Gastrocnemius medialis (tissue), 4 donors: Measurements from ENCODE around the gene IFNL4. TPM values are rescaled to one million over a fixed set of nuclear protein-coding genes. Genes with fewer than 3 reads are reported as not detected.

Experiments used
- ATAC-seq, 2 donors: fragments of 150-250 bp; one replicate each; pipeline ENCODE4 v1.9.1; 2016
- DNase-seq, 2 donors: peaks; one replicate each; pipeline ENCODE4 v3.0.0-alpha.2; 2019
- H3K27ac ChIP-seq, 4 donors: fragments of 200-600 bp; sonication (generic); 1 replicate in 1 of 4; 2 replicates in 3 of 4; pipeline ENCODE4 v1.5.1; 2016 to 2018; ENCODE audit warnings: mild to moderate bottlenecking in 2 of 4, moderate library complexity in 1 of 4
- H3K27me3 ChIP-seq, 3 donors: fragments of 200-600 bp; sonication (generic) in 2 of 3; 1 replicate in 1 of 3; 2 replicates in 2 of 3; pipeline versions ENCODE4 v1.5.1 to v1.6.0; 2016 to 2019; ENCODE audit warnings: mild to moderate bottlenecking in 1 of 3, moderate library complexity in 1 of 3
- H3K36me3 ChIP-seq, 2 donors: fragments of 200-600 bp; sonication (generic) in 1 of 2; one replicate each; pipeline ENCODE4 v1.5.1; 2017 to 2018
- H3K4me1 ChIP-seq, 2 donors: fragments of 200-600 bp; sonication (generic) in 1 of 2; one replicate each; pipeline ENCODE4 v1.5.1; 2016 to 2017; ENCODE audit warnings: mild to moderate bottlenecking in 2 of 2
- H3K4me3 ChIP-seq, 4 donors: fragments of 200-600 bp; sonication (generic) in 3 of 4; 1 replicate in 1 of 4; 2 replicates in 3 of 4; pipeline ENCODE4 v1.5.1; 2016 to 2019; ENCODE audit warnings: mild to moderate bottlenecking in 2 of 4
- H3K9me3 ChIP-seq, 3 donors: fragments of 200-600 bp; sonication (generic) in 2 of 3; 1 replicate in 1 of 3; 2 replicates in 2 of 3; pipeline ENCODE4 v1.5.1; 2016 to 2019
- POLR2A ChIP-seq, 2 donors: fragments of 450-650 bp; IDR thresholded peaks; one replicate each; pipeline ENCODE4 v1.6.1; 2017; ENCODE audit warnings: antibody characterized with exemption in 2 of 2, mild to moderate bottlenecking in 2 of 2, moderate library complexity in 2 of 2
- in situ Hi-C, 4 donors: fragments of 200-750 bp; cut with MboI; loops; one replicate each; pipeline versions ENCODE4 v1.15.0 to v1.8.0; 2017; ENCODE audit warnings: low sequenced_read_pairs in 4 of 4
- intact Hi-C: fragments of 100-400 bp; cut with DNase I; formaldehyde crosslinking; loops from one replicate; pipeline ENCODE4 v1.15.1; 2023; ENCODE audit warnings: low total_unique reads
- total RNA-seq, 4 donors: library from RNA; depleted of rRNA; stranded (reverse); fragments of >200 nt; gene quantifications; one replicate each; pipeline versions ENCODE4 v1.1.0 to v1.2.3, GENCODE V29; 2016
- TF ChIP-seq, protein P1 (sequence below), 5 experiments: fragments of 450-650 bp in 3 of 5; fragments of 200-600 bp in 2 of 5; sonication (generic) in 2 of 5; IDR thresholded peaks in 4 of 5; conservative IDR thresholded peaks in 1 of 5; 1 replicate in 4 of 5; 2 replicates in 1 of 5; pipeline ENCODE4 v1.5.1; 2016 to 2019; ENCODE audit warnings: antibody characterized with exemption in 5 of 5, mild to moderate bottlenecking in 3 of 5, moderate library complexity in 3 of 5

The IFNL4 gene
- total RNA-seq, 4 donors from 2014 or later = not detected

DNA sequence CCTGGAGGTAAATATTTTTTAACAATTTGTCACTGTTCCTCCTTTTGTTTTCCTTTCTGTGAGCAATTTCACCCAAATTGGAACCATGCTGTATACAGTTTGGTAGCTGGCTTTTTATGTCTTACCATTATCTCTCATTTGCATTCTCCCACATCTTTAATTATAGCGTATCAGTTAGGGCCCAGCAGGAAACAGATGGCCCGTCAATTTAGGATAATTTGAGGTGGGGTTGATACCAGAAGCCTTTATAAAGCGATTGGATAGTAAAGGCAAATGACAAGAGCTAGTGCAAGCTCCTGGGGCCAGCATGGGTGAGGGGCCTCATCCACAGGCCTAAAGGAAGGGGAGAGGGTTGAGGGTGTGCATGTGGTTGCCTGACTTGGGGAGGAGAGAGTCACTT, 3.8 kb upstream of the IFNL4 start:
- TF ChIP-seq, protein P1, sequence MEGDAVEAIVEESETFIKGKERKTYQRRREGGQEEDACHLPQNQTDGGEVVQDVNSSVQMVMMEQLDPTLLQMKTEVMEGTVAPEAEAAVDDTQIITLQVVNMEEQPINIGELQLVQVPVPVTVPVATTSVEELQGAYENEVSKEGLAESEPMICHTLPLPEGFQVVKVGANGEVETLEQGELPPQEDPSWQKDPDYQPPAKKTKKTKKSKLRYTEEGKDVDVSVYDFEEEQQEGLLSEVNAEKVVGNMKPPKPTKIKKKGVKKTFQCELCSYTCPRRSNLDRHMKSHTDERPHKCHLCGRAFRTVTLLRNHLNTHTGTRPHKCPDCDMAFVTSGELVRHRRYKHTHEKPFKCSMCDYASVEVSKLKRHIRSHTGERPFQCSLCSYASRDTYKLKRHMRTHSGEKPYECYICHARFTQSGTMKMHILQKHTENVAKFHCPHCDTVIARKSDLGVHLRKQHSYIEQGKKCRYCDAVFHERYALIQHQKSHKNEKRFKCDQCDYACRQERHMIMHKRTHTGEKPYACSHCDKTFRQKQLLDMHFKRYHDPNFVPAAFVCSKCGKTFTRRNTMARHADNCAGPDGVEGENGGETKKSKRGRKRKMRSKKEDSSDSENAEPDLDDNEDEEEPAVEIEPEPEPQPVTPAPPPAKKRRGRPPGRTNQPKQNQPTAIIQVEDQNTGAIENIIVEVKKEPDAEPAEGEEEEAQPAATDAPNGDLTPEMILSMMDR (IDR thresholded peaks at IDR 0.05 in 4 of 5, conservative IDR thresholded peaks at IDR 0.05 in 1 of 5) = no peak
- no peak for TF ChIP-seq POLR2A (IDR thresholded peaks at IDR 0.05)
- intact Hi-C loops = no loop called here

DNA sequence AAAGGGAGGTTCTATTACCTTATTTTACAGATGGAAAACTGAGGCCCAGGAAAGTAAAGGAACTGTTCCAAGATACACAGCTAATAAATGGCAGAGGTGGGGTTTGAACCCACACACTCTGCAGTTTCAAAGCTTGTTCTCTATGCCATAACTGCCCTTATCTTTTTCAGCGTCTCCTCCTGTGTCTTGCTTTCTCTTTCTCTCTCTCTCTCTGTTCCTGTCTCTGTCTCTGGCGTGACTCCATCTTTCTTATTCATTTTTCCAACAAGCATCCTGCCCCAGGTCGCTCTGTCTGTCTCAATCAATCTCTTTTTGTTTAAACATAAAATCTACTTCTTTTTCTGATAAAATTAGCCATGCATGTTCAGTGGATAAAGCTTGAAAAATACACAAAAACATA, 3.2 kb upstream of the IFNL4 start:
- H3K36me3 ChIP-seq = no peaks in the 10 kb centered on the region
- intact Hi-C loops = no loop called here
- H3K4me3 ChIP-seq = no peak overlapping the region
- H3K27ac ChIP-seq = no peak overlapping the region
- no peaks in the 10 kb centered on the region for H3K9me3 ChIP-seq
- in situ Hi-C loops = no loop called here
- TF ChIP-seq, protein P1 (IDR thresholded peaks at IDR 0.05 in 4 of 5, conservative IDR thresholded peaks at IDR 0.05 in 1 of 5) = no peak
- TF ChIP-seq POLR2A (IDR thresholded peaks at IDR 0.05) = no peak
- H3K27me3 ChIP-seq = peaks cover 34 to 38% (median 34%) of the 10 kb centered on the region in 3 donors
- ATAC-seq (no peak), DNase-seq (no peak)
- no peaks in the 10 kb centered on the region for H3K4me1 ChIP-seq

More for the DNA sequence above, 3.8 kb upstream of the IFNL4 start:
- no peak for ATAC-seq
- Histone ChIP-seq H3K4me3 (no peak overlapping the region), H3K9me3 (no peaks in the 10 kb centered on the region), H3K27ac (no peak overlapping the region), H3K4me1 (no peaks in the 10 kb centered on the region), H3K27me3 (peaks cover 28 to 34% (median 32%) of the 10 kb centered on the region in 3 donors), H3K36me3 (no peaks in the 10 kb centered on the region)
- in situ Hi-C loops = no loop called here
- no peak for DNase-seq

DNA sequence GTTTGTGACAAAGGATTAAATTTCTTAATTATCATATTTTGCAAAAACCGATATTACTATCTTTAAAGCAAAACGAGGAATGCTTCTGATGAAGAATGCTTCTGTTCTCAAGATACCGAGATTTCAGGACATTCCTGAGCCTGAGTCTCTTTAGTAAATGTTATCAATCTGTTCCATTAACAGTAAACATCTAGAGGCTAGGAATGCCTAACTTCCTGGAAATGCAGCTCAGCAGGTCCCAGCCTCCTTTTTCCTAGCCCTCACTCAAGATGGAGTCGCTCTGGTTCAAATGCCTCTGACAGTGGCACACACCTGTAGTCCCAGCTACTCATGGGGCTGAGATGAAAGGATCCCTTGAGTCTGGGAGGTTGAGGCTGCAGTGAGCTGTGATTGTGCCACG, 2.4 kb upstream of the IFNL4 start:
- intact Hi-C loops (no loop called here), in situ Hi-C loops (no loop called here)
- TF ChIP-seq POLR2A (IDR thresholded peaks at IDR 0.05) = no peak
- TF ChIP-seq, protein P1 (IDR thresholded peaks at IDR 0.05 in 4 of 5, conservative IDR thresholded peaks at IDR 0.05 in 1 of 5) = no peak
- no peaks in the 10 kb centered on the region for H3K9me3 ChIP-seq
- DNase-seq (no peak), ATAC-seq (no peak)
- H3K27ac ChIP-seq = no peak overlapping the region
- H3K4me3 ChIP-seq = no peak overlapping the region
- no peaks in the 10 kb centered on the region for H3K4me1 ChIP-seq
- H3K27me3 ChIP-seq = peaks cover 30 to 38% (median 35%) of the 10 kb centered on the region in 3 donors
- H3K36me3 ChIP-seq = no peaks in the 10 kb centered on the region

DNA sequence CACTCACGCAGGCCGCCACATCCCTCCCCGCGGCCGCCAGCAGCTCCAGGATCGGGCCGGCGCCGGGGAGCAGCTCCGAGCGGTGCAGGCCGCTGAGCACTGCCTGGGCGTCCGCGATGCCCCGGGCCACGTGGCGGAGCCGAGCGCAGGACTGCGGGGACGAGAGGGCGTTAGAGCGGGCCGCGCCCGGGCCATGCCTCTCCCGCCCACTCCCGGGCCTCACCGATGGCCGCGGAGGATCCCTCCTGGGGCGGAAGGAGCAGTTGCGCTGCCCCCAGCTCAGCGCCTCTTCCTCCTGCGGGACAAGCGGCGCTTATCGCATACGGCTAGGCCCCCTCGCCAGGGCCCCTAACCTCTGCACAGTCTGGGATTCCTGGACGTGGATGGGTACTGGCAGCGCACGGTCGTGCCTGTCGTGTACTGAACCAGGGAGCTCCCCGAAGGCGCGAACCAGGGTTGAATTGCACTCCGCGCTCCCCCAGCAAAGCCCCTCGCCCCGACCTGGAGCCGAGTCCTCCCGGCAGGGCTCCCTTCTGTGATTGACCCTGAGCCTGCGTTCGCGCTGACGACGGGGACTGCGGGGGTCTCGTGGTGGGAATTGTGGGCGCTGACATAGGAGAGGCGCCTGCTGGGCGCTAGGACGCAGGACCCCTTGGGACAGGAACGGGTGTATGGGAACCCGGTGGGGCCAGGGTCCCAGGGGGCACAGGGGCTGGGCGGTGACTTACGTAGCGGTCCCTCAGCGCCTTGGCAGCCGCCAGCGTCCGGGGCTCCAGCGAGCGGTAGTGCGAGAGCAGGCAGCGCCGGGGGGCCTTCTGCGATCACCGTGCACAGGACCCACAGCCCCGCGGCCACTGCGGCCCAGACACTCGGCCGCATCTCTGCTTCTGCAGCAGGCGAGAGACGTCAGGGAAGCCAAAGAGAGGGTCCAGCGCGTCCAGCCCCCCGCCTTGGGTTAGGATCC, 673 bp downstream of the IFNL4 start:
- in situ Hi-C loops (no loop called here), intact Hi-C loops (no loop called here)
- Histone ChIP-seq H3K36me3 (no peaks in the 10 kb centered on the region), H3K27me3 (peaks cover 32 to 35% (median 35%) of the 10 kb centered on the region in 3 donors), H3K27ac (no peak overlapping the region), H3K4me1 (no peaks in the 10 kb centered on the region), H3K9me3 (no peaks in the 10 kb centered on the region), H3K4me3 (no peak overlapping the region)
- DNase-seq = no peak
- TF ChIP-seq, protein P1 (IDR thresholded peaks at IDR 0.05 in 4 of 5, conservative IDR thresholded peaks at IDR 0.05 in 1 of 5) = no peak
- no peak for TF ChIP-seq POLR2A (IDR thresholded peaks at IDR 0.05)
- no peak for ATAC-seq
